GM19193 (cell line): ENCODE data around the gene HSPA1L.

ENCODE experiments used
- POLR2A ChIP-seq: IDR thresholded peaks from 4 replicates; pipeline ENCODE4 v1.6.1; 2011; ENCODE audit not compliant: insufficient read depth, insufficient read length; ENCODE audit errors: extremely low read depth

Gene HSPA1L

GRCh38 chr6:31815025-31815838 lies at the start of gene HSPA1L, which contains the start of gene HSPA1A:
TSS of gene HSPA1L (minus strand) at chr6:31815283. CDS start at chr6:31811972, 3,311 bp downstream.
TSS of gene HSPA1A (plus strand) at chr6:31815543. CDS start at chr6:31815757, 214 bp downstream.
- TF ChIP-seq POLR2A = peak; percentile 82

GRCh38 chr6:31864818-31865204 lies 49.7 kb upstream of the HSPA1L start:
- TF ChIP-seq POLR2A = no peak

- TF ChIP-seq POLR2A = peak; percentile 99
These were observed 47.5 kb upstream of the HSPA1L start, which contains the start of gene NEU1 for GRCh38 chr6:31862344-31863235. TSS of gene NEU1 (minus strand) at chr6:31862821. CDS start at chr6:31862776, 45 bp downstream.

- TF ChIP-seq POLR2A = no peak
These were observed 46.8 kb upstream of the HSPA1L start for GRCh38 chr6:31861919-31862343.

GRCh38 chr6:31861150-31861549 lies 46.1 kb upstream of the HSPA1L start:
- no peak for TF ChIP-seq POLR2A

- no peak for TF ChIP-seq POLR2A
These were observed 45.3 kb upstream of the HSPA1L start for GRCh38 chr6:31860349-31860748.

GRCh38 chr6:31859923-31860322 lies 44.8 kb upstream of the HSPA1L start:
- TF ChIP-seq POLR2A = no peak

GRCh38 chr6:31858707-31859106 lies 43.6 kb upstream of the HSPA1L start:
- no peak for TF ChIP-seq POLR2A

- TF ChIP-seq POLR2A = no peak
These were observed 36.4 kb upstream of the HSPA1L start for GRCh38 chr6:31851485-31851832.

- TF ChIP-seq POLR2A = no peak
These were observed 35.8 kb upstream of the HSPA1L start for GRCh38 chr6:31850765-31851484.

- TF ChIP-seq POLR2A = no peak
These were observed 32.3 kb upstream of the HSPA1L start for GRCh38 chr6:31847276-31847978.

GRCh38 chr6:31844507-31844906 lies 29.4 kb upstream of the HSPA1L start:
- no peak for TF ChIP-seq POLR2A

GRCh38 chr6:31842053-31842452 lies 27.0 kb upstream of the HSPA1L start:
- no peak for TF ChIP-seq POLR2A

- TF ChIP-seq POLR2A = no peak
These were observed 23.9 kb upstream of the HSPA1L start for GRCh38 chr6:31838968-31839367.
